ENCODE results near the gene DNAJB14. TPM values are rescaled to one million over a fixed set of nuclear protein-coding genes. Genes with fewer than 3 reads are reported as not detected.

The DNAJB14 gene
- total RNA-seq (2021) (35.5 to 40.4 TPM (median 39.9 TPM) in 3 replicates), Bru-seq, nascent RNA (percentile 93 among the genes with signal in this experiment)
- long read RNA-seq, experiment 1, full-length matches to known transcripts: 87 of 132 reads
- long read RNA-seq, experiment 1, partial matches to known transcripts: 13 of 132 reads
- long read RNA-seq, experiment 1, other reads (novel, unspliced or antisense): 32 of 132 reads
- long read RNA-seq, experiment 2, full-length matches to known transcripts: 13 of 36 reads
- long read RNA-seq, experiment 2, partial matches to known transcripts: 21 of 36 reads
- long read RNA-seq, experiment 2, other reads (novel, unspliced or antisense): 2 of 36 reads
- long read RNA-seq, experiment 3, full-length matches to known transcripts: 19 of 23 reads
- long read RNA-seq, experiment 3, partial matches to known transcripts: 3 of 23 reads
- long read RNA-seq, experiment 3, other reads (novel, unspliced or antisense): 1 of 23 reads

DNA sequence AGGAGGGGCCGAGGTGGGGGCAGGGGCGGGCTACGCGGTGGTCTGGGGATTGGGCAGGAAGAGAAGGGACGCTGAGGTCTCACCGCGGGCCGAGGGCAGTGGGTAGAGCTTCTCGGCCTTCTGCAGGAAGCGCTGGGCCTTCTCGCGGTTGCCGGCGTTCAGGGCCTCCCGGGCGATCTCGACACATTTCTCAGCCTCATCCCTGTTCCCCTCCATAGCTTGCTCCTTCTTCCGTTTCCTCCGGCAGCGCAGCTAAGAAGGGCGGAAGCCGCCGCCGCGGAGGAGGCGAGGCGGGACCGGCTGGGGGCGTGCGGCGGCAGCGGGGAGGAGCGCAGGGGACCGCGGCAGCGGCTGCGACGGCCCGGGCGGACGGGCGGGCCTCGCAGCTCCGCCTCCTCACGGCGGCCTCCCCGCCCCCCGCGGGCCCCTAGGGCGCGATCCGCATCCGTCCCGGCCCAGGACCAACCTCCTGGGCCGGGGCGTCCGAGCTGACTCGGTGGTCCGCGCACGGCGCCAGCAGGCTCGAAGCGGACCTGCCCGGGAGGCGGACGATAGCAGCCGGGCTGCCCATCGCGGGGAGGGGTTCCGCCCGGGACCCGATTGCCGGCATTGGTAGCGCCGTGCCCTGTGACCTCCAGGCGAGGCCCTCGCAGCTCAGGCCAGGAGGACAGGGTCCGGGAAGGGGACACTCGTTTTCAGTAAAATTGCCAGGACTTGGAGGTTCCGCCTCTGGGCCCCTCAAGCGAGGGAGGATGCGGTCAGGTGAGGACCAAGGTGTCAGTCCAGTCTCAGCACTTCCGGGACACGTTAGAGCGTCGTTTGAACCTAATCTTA, at the start of gene DNAJB14:
Gene DNAJB14 (minus strand): TSS at position 263 of the 834 bp plus-strand sequence. CDS start 47 bp downstream, at position 216.
- H3K27me3 Mint-ChIP-seq (ENCODE audit: low read depth): no peaks in the 10 kb centered on the region
- no peaks in the 10 kb centered on the region for H3K9me3 Mint-ChIP-seq
- ChIA-PET CTCF (interaction anchor here (0.7 to 0.9 kb wide), 2 partner anchors 25 to 147 kb away, joined by 3 read pairs; no protein-coding TSS in a partner anchor), POLR2A (interaction anchor here (2.0 kb wide), 1 partner anchor 52 kb away, joined by 10 read pairs; the partner anchor contains the start of gene LAMTOR3)
- peak; percentile 29 for ATAC-seq
- peaks cover 3% of the 10 kb centered on the region; the same call in 1 of the 2 replicates for H3K36me3 Mint-ChIP-seq
- DNase-seq (ENCODE audit: low spot score): peak; percentile 71
- H3K27ac Mint-ChIP-seq: peak within 1 kb of the TSS; percentile 98
- H3K4me1 Mint-ChIP-seq: peaks cover 26% of the 10 kb centered on the region
- peak within 1 kb of the TSS; percentile 99 for H3K4me3 Mint-ChIP-seq
- TF ChIP-seq, protein P1, sequence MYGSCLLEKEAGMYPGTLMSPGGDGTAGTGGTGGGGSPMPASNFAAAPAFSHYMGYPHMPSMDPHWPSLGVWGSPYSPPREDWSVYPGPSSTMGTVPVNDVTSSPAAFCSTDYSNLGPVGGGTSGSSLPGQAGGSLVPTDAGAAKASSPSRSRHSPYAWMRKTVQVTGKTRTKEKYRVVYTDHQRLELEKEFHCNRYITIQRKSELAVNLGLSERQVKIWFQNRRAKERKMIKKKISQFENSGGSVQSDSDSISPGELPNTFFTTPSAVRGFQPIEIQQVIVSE (CRISPR knock-in tag; IDR thresholded peaks at IDR 0.05; ENCODE audit: borderline replicate concordance): no peak; the same call in 1 of the 2 replicates
- TF ChIP-seq, protein P2, sequence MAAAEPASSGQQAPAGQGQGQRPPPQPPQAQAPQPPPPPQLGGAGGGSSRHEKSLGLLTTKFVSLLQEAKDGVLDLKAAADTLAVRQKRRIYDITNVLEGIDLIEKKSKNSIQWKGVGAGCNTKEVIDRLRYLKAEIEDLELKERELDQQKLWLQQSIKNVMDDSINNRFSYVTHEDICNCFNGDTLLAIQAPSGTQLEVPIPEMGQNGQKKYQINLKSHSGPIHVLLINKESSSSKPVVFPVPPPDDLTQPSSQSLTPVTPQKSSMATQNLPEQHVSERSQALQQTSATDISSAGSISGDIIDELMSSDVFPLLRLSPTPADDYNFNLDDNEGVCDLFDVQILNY (CRISPR knock-in tag; IDR thresholded peaks at IDR 0.05): peak; percentile 55; the same call in 1 of the 2 replicates
- TF ChIP-seq ZNF671 (CRISPR knock-in tag; IDR thresholded peaks at IDR 0.05): peak; percentile 97
- no peak for TF ChIP-seq ZNF121 (CRISPR knock-in tag; IDR thresholded peaks at IDR 0.05)
- TF ChIP-seq, protein P3, sequence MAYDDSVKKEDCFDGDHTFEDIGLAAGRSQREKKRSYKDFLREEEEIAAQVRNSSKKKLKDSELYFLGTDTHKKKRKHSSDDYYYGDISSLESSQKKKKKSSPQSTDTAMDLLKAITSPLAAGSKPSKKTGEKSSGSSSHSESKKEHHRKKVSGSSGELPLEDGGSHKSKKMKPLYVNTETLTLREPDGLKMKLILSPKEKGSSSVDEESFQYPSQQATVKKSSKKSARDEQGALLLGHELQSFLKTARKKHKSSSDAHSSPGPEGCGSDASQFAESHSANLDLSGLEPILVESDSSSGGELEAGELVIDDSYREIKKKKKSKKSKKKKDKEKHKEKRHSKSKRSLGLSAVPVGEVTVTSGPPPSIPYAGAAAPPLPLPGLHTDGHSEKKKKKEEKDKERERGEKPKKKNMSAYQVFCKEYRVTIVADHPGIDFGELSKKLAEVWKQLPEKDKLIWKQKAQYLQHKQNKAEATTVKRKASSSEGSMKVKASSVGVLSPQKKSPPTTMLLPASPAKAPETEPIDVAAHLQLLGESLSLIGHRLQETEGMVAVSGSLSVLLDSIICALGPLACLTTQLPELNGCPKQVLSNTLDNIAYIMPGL (CRISPR knock-in tag; IDR thresholded peaks at IDR 0.05): peak; percentile 82; the same call in 1 of the 2 replicates
- TF ChIP-seq ELF4 (CRISPR knock-in tag; IDR thresholded peaks at IDR 0.05; ENCODE audit: low read depth): 0 out of 2 replicates have a peak, but pooled peaks have one; percentile 13
- TF ChIP-seq GABPB1 (CRISPR knock-in tag; IDR thresholded peaks at IDR 0.05): no peak
- TF ChIP-seq, protein P4, sequence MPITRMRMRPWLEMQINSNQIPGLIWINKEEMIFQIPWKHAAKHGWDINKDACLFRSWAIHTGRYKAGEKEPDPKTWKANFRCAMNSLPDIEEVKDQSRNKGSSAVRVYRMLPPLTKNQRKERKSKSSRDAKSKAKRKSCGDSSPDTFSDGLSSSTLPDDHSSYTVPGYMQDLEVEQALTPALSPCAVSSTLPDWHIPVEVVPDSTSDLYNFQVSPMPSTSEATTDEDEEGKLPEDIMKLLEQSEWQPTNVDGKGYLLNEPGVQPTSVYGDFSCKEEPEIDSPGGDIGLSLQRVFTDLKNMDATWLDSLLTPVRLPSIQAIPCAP (CRISPR knock-in tag; IDR thresholded peaks at IDR 0.05): no peak; the same call in 1 of the 2 replicates
- TF ChIP-seq, protein P5, sequence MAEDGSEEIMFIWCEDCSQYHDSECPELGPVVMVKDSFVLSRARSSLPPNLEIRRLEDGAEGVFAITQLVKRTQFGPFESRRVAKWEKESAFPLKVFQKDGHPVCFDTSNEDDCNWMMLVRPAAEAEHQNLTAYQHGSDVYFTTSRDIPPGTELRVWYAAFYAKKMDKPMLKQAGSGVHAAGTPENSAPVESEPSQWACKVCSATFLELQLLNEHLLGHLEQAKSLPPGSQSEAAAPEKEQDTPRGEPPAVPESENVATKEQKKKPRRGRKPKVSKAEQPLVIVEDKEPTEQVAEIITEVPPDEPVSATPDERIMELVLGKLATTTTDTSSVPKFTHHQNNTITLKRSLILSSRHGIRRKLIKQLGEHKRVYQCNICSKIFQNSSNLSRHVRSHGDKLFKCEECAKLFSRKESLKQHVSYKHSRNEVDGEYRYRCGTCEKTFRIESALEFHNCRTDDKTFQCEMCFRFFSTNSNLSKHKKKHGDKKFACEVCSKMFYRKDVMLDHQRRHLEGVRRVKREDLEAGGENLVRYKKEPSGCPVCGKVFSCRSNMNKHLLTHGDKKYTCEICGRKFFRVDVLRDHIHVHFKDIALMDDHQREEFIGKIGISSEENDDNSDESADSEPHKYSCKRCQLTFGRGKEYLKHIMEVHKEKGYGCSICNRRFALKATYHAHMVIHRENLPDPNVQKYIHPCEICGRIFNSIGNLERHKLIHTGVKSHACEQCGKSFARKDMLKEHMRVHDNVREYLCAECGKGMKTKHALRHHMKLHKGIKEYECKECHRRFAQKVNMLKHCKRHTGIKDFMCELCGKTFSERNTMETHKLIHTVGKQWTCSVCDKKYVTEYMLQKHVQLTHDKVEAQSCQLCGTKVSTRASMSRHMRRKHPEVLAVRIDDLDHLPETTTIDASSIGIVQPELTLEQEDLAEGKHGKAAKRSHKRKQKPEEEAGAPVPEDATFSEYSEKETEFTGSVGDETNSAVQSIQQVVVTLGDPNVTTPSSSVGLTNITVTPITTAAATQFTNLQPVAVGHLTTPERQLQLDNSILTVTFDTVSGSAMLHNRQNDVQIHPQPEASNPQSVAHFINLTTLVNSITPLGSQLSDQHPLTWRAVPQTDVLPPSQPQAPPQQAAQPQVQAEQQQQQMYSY (CRISPR knock-in tag; IDR thresholded peaks at IDR 0.05): no peak
- TF ChIP-seq ZNF317 (CRISPR knock-in tag; IDR thresholded peaks at IDR 0.05; ENCODE audit: borderline replicate concordance, low read depth): 0 out of 2 replicates have a peak, but pooled peaks have one; percentile 12
- TF ChIP-seq, protein P6, sequence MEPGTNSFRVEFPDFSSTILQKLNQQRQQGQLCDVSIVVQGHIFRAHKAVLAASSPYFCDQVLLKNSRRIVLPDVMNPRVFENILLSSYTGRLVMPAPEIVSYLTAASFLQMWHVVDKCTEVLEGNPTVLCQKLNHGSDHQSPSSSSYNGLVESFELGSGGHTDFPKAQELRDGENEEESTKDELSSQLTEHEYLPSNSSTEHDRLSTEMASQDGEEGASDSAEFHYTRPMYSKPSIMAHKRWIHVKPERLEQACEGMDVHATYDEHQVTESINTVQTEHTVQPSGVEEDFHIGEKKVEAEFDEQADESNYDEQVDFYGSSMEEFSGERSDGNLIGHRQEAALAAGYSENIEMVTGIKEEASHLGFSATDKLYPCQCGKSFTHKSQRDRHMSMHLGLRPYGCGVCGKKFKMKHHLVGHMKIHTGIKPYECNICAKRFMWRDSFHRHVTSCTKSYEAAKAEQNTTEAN (CRISPR knock-in tag; IDR thresholded peaks at IDR 0.05): peak; percentile 81; the same call in 1 of the 2 replicates
- peak; percentile 35; the same call in 1 of the 2 replicates for TF ChIP-seq ESRRA (CRISPR knock-in tag; IDR thresholded peaks at IDR 0.05; ENCODE audit: borderline replicate concordance)
- TF ChIP-seq MYBL2 (CRISPR knock-in tag; IDR thresholded peaks at IDR 0.05): peak; percentile 73
- no peak for TF ChIP-seq TEAD4 (CRISPR knock-in tag; IDR thresholded peaks at IDR 0.05)
- TF ChIP-seq FOXP1 (CRISPR knock-in tag; IDR thresholded peaks at IDR 0.05; ENCODE audit: borderline replicate concordance): peak; percentile 94
- TF ChIP-seq, protein P7, sequence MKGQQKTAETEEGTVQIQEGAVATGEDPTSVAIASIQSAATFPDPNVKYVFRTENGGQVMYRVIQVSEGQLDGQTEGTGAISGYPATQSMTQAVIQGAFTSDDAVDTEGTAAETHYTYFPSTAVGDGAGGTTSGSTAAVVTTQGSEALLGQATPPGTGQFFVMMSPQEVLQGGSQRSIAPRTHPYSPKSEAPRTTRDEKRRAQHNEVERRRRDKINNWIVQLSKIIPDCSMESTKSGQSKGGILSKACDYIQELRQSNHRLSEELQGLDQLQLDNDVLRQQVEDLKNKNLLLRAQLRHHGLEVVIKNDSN (CRISPR knock-in tag; IDR thresholded peaks at IDR 0.05): peak; percentile 57
- peak; percentile 99 for TF ChIP-seq PRRX2 (CRISPR knock-in tag; IDR thresholded peaks at IDR 0.05)
- TF ChIP-seq, protein P8, sequence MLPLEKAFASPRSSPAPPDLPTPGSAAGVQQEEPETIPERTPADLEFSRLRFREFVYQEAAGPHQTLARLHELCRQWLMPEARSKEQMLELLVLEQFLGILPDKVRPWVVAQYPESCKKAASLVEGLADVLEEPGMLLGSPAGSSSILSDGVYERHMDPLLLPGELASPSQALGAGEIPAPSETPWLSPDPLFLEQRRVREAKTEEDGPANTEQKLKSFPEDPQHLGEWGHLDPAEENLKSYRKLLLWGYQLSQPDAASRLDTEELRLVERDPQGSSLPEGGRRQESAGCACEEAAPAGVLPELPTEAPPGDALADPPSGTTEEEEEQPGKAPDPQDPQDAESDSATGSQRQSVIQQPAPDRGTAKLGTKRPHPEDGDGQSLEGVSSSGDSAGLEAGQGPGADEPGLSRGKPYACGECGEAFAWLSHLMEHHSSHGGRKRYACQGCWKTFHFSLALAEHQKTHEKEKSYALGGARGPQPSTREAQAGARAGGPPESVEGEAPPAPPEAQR (CRISPR knock-in tag; IDR thresholded peaks at IDR 0.05): no peak

Measured in WTC11 (cell line).